HG02763 (cell line): Measurements from ENCODE around the gene AP2A1.

Experiments used
- ATAC-seq: cut with Tn5 transposase; IDR thresholded peaks from one replicate; pipeline ENCODE4 v1.9.1; 2021; ENCODE audit warnings: mild to moderate bottlenecking, moderate library complexity; ENCODE audit not compliant: unreplicated experiment

The AP2A1 gene

DNA sequence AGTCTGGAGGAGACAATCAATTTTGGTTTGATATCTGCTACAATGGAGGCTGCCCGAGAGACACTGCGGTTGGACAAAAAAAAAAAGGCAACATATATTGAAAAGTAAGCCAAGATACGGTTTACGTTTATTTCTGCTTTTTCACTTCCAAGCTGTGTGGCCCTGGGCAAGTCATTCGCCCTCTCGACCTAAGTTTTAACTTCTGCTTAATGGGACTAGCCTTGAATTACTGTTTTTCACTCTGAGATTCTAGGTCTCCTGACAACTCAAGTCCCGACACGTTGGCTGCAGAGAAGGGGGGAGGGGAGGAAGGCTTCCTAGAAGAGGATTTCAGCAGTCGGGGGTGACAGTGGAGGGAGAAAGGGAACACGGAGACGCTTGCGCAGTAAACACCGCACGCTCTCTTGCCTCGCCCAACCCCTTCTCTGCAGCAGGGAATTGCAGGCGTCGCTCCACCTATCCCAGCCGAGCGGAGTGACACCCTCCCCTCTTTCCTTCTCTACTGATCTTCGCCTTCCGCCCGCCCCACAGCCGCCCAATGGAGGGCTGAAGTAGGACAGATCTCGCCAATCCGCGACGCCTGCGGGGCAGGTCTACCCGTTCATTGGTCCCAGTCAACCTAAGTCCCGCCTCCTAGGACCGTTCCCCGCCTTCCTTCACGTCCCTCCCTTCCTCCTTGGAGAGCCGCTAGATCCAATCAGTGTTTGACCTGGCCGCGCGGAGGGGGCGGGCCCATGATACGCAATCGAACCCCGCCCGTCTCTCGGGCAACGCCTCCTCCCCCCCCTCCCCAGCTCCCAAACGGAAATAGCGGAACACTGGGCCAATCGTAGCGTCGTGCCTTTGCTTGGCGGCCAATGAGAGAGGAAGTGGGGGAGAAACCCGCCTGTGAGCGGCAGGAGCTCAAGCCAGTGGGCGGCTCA lies 533 bp upstream of the AP2A1 start:
- peak; percentile 93 for ATAC-seq

DNA sequence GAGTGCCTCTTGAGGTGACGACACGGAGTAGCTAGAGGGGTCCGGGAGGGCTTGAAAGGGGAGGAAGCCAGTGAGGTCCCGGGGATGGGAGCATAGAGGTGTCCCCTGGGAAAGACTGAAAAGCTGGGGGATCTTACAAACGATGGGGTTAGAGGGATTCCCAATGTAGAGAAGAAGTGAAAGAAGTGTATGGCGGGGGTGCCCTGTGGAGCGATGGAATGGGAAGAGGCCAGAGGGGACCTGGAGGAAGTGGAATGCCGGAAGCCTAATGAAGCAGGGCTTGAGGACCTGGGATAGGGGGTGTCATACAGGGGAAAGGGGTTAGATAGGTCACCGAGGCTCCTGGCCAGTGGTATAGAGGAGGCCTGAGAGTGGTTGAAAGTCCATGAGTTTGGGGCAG lies 580 bp downstream of the AP2A1 start:
- no peak for ATAC-seq

DNA sequence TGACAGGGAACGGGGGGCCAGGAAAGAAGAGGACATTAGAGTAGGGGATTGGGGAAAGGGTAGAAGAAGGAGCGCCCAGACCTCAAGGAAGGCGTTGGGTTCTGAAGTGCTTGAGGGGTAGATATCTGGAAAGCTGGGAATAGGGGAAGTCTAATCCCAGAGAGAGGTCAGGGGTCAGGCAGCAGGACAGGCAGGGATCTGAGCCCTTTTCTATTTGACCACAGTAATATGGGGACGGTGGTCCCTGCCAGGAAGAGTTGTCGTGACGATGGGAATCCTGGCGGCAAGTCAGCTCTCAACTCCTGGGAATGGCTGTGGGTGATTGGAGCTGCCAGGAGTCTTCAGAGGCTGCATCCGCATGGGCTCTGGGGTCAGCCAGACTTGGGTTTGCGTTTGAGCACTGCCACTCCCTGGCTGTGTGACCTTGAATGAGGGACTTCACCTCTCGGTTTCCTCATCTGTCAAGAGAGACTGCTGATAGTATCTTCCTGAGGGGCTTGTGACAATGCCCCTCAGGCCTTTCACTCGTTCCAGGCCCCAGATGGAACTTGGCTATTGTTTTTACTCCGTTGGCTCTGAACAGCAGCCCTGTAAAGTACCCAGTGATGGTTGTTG lies 1.3 kb downstream of the AP2A1 start:
- no peak for ATAC-seq

DNA sequence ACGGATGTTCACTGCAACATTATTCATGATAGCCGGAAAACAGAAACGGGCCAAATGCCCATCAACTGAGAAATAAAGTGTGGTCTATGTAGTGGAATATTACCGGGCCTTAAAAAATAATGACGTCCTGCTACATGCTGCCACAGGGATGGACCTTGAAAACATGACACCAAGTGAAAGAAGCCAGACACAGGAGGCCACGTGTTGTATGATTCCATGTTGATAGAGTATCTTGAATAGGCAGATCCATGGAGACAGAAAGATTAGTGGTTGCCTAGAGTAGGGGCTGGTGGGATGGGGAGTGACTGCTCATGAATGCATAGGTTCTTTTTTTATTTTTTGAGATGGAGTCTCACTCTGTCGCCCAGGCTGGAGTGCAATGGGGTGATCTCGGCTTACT lies 3.7 kb downstream of the AP2A1 start:
- ATAC-seq, result no peak

DNA sequence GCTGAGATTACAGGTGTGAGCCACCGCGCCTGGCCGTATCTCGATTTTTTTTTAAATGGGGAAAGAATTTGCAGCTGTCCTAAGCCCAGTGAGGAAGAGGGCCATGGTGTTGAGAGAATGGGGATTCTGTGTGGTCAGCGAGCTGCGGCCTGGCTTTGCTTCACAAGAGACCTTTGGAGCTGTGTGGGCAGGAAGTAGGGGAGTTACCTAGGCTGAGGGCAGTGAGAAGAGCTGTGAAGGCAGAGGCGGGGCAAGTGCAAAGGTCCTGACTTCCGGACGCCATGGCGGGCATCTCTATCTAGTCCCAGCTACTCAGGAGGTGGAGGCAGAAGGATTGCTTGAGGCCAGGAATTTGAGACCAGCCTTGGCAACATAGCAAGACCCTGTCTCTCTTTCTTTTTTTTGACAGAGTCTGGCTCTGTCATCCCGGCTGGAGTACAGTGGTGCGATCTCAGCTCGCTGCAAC lies 4.9 kb downstream of the AP2A1 start:
- ATAC-seq, result no peak

DNA sequence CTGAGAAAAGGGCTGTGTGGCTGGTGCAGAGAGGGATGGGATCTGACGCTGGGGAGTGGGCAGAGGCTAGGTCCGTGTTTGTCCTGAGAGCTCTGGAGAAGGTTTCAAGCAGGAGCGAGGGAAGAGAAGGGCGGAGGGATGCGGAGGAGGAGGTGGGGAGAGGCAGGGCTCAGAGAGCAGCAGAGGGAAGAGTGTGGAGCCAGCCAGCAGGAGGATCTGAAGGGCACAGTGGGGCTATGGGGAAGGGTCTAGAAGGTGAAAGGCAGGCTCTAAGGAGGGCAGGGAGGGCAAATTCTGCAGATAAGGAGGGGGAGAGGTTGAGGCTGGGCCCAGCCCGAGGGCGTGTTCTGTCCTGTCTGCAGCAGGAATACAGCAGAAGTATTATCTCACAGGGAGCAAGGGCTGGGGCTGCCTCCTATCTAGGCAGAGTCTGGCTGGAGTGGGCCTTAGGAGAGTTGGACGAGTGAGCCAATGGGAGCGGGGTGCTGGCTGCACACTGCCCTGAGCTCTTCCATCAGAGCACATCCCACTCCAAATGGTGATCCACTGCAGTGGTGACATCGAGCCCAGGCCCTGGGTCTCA lies 6.1 kb downstream of the AP2A1 start:
- no peak for ATAC-seq

DNA sequence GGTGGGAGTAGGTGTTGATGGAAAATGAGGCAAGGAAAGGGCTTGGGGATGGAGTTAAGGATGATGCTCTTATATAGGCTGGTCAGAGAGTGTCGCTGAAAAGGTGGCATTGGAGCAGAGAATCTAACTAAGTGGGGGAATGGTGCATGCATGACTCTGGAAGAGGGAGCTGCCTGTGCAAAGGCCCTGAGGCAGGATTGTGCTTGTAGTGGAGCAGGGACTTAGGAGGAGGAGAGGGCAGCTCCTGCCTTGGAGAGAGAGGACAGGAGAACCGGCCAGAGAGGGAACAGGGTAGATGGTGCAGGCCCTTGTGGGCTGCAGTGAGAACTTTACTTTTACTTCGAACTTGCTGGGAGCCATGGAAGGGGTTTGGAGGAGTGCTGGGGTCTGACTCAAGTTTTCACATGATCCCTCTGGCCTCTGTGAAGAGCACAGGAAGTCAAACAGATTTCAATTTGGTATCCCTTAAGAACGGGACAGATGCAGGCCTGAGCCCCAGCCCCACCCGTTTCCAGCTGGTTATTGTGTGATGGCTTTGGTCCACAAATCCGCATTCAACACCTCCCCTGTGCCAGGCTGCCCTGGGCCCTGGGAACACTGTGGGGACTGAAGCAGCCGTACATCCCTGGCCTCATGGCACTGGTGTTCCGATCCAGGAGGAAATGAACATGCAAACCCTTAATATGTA lies 7.0 kb downstream of the AP2A1 start:
- ATAC-seq, result no peak

DNA sequence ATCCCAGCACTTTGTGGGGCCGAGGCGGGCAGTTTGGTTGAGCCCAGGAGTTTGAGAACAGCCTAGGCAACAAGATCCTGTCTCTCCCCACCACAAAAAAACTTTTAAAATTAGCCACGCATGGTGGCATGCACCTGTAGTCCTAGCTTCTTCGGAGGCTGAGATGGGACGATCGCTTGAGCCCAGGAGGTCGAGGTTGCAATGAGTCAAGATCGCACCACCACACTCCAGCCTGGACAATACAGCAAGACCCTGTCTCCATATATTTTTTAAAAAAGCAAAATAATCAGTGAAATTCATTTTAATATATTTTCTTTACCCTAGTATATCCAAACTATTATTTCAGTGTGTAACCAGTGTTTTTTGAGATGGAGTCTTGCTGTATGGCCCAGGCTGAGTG lies 8.2 kb downstream of the AP2A1 start:
- no peak for ATAC-seq

DNA sequence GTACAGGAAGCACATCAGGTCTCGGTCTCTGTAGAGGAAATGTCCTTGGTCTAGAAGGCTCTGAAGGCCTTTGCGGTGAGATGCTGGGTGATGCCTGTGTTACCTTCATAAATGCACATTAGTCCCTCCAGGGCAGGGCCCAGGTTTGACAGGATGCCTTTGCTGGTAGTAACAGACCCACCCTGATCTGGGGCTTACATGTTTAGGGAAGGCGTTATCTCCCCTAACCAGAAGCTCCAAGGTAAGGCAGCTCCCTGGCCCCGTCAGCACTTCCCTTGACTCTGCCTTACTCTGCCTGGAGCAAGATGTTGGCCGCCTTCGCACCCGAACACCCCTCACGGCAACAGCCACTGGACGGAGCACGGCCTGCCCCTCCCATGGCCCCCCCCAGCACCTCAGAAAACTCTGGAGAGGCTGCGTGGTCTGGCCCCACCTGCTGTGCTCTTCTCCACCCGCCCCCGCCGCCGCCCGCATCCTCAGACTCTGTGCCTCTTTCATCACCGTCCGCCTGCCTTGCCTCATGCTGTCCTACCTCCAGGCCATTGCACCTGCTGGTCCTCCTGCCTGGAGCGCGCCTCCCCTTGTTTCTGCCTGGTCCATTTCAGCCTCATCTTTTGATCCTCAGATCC lies 9.1 kb downstream of the AP2A1 start:
- ATAC-seq, result no peak

DNA sequence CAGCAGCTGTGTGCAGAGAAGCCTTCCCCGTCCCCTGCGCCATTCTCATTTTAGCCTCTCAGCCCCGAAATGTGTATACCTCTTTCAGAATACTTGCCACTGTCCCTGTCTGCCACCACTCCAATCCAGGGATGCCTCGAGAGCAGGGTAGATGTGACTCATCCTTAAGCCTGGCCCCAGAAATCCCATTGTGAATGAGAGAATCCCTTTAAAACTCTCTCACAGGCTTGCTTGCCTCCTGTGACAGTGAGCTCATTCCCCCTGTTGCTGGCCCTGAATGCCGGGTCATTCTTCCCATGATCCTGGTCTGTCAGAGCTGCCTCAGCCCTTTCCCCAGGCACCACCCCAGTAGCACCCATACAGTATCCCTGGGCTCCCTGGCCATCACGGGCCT lies 9.6 kb downstream of the AP2A1 start:
- ATAC-seq, result no peak

DNA sequence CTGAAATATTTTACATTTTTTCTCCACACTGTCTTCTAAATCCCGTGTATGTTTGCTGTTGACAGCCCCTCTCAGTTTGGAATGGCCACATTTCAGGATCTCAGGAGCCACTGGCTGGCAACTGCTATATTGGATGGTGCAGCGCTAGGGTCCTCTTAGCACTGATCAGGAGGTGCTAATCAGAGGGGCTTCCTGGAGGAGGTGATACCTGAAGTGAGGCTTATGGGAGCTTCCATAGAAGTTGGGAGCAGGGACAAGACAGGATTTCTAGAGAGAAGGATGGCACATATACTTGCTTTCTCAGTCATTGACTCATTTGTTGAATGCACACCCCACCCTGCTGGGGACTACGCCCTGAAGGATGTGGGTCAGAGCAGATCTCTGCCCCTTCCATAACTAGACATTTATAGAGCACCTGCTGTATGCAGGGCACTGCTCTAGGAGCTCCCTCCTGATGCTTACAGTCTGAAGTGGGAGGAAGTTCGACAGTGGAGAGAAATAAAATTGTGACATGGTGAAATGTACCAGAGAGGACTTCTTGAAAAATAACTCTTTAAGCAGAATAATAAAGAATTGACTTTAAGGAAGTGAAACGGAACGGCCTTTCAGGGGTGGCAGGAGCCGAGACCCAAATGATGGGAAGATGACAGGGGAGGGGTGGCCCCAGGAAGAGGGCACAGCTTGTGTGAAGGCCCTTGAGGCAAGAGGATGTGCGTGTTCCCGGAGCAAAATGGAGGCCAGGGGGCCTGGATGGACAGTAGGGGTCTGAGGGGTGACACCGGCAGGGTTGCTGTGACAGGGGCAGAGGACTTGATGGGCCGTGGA lies 13.1 kb downstream of the AP2A1 start:
- ATAC-seq, result no peak

DNA sequence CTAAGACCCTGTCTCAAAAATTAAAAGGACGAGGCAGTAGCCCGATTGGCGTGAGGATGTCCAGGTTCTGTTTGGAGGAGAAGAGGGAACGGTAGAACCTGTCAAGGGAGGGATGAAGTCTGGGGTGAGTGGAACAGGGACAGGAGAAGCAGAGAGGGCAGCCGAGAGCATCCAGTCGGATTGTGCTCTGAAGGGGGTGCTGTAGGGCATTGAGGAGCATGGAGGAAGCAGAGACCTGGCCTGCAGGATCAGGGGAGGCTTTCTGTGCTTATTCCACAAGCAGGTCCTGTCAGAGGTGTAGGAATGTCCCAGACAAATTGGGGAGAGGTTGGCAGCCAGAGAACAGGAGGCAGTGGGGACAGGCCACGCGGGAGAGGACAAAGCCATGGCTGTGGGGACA lies 14.1 kb downstream of the AP2A1 start:
- ATAC-seq, result no peak

DNA sequence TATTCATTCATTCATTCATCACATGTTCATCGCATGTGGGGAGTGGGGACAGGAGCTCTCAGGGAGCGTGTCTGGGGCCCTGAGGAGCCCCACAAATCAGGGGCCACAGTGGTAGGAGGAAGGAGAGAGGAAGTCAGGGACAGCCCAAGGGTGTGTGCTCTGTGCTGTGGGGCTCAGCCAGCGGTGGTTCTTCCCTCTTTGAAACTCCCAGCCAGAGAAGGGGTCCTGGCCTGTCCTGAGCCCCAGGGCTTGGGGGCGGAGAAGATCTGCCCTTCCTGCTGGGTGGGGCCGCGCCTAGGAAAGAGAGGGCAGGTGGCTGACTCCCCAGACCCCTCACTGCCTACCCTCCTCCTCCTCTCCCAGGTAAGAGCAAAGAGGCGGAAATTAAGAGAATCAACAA lies 14.6 kb downstream of the AP2A1 start:
- no peak for ATAC-seq

DNA sequence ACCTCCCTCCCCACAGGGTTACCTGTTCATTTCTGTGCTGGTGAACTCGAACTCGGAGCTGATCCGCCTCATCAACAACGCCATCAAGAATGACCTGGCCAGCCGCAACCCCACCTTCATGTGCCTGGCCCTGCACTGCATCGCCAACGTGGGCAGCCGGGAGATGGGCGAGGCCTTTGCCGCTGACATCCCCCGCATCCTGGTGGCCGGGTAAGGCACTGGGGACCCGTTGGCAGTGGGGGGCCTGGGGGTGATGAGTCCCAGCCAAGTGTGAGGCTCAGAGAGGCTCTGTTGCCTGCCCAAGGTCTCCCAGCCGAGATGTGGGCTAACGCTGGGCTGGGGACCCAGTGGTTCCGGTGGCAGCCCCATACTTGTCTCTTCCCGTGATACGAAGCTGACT lies 15.7 kb downstream of the AP2A1 start:
- no peak for ATAC-seq

DNA sequence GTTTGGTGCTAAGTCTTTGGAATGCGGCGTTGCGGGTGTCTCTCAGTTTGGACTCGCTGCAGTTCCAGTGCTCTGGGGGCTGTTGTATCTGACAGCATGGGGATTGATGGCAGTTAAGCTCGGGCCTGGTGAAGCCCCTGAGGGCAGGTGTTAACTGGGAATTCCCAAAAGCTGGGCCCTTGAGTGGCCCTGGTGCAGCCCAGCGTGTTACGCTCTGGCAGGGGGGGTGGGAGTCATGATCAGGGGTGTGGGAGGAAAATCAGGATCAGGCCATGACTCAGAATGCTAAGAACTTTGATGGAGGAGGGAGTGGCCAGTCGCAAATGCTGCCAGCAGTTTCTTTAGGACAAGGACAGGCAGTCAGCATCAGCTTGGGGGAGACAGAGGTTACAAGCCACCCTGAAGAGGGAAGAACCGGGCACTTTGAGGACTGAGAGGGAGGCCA lies 19.6 kb downstream of the AP2A1 start:
- no peak for ATAC-seq

DNA sequence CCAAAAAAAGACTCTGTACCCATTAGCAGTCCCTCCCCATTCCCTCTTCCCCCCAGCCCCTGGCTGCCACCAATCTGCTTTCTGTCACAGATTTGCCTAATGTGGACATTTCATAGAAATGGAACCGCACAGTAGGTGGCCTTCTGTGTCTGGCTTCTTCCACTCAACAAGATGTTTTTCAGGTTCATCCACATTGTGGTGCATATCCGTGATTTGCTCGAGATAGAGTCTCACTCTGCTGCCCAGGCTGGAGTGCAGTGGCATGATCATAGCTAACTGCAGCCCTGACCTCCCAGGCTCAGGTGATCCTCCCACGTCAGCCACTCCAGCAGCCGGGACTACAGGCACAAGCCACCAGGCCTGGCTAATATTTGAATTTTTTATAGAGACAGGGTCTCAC lies 20.9 kb downstream of the AP2A1 start:
- ATAC-seq, result no peak

DNA sequence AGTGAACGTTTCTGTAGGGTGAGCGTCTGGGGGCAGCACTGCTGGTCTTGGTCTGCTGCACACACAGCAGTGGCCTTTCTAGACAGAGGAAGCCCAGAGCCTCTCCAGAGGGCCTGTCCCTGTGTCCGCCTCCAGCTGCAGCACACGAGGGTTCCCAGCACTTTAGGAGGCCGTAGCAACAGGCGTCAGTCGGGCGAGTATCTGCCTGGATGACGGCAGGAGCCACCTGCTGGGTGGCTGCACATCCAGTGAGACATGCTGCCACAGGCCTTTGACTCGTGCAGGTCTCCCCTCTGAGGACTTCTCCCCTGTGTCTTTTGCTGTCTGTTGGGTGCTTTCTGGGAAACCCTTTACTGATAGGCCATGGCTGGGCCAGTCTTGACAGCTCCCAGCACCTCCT lies 22.1 kb downstream of the AP2A1 start:
- ATAC-seq, result no peak

DNA sequence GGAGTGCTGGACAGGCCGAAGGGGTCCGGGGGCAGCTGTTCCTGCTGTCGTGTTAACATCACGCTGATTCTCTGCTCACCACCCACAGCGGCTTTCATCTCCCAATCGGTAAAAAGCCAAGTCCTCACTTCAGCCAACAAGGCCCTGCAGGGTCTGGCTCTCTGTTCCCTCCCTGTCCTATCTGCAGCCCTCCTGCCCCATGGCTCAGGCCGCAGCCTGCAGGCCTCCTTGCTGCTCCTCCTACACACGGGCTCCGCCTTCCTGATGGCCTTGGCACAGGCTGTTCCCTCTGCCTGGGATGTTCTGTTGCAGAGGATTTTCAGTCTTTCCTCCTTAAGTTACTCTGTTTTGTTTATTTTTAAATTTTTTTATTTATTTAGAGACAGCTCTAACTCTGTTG lies 24.1 kb downstream of the AP2A1 start:
- no peak for ATAC-seq

DNA sequence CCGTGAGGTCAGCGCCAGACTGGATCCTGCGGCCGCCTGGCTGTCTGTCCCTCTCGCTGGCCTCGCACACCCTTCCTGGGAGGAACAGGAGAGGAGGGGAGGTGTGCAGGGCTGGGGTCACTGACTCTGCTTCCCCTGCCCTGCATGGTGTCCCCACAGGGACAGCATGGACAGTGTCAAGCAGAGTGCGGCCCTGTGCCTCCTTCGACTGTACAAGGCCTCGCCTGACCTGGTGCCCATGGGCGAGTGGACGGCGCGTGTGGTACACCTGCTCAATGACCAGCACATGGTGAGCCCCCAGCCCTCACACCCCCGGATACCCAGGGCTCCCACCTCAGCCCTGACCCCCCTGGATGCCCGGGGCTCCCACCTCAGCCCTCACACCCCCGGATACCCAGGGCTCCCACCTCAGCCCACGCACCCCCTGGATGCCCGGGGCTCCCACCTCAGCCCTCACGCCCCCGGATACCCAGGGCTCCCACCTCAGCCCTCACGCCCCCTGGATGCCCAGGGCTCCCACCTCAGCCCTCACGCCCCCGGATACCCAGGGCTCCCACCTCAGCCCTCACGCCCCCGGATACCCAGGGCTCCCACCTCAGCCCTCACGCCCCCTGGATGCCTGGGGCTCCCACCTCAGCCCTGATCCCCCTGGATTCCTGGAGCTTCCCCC lies 25.1 kb downstream of the AP2A1 start:
- ATAC-seq, result no peak
